ENCODE measurements around the gene DYNLT4. TPM values are rescaled to one million over a fixed set of nuclear protein-coding genes. Genes with fewer than 3 reads are reported as not detected.
A peak's percentile ranks its signal among the peaks of the same experiment; 100 is the strongest.

Gene DYNLT4
- total and polyA plus RNA-seq, 2 donors, result 0.09 TPM

- Histone ChIP-seq H3K9me3 (ENCODE audit: control insufficient read depth in 2 of 2, insufficient read depth in 1 of 2, low read length in 1 of 2) (no peaks in the 10 kb centered on the region), H3K36me3 (ENCODE audit: control insufficient read depth in 2 of 2, insufficient read depth in 2 of 2, low read length in 1 of 2) (no peaks in the 10 kb centered on the region), H3K27ac (ENCODE audit: low read depth in 1 of 2, low read length in 1 of 2) (no peak overlapping the region), H3K27me3 (ENCODE audit: control insufficient read depth in 2 of 2, insufficient read depth in 1 of 2, low read length in 1 of 2) (no peaks in the 10 kb centered on the region), H3K4me3 (ENCODE audit: low read length in 2 of 2) (no peak overlapping the region), H3K4me1 (ENCODE audit: control insufficient read depth in 2 of 2, insufficient read depth in 2 of 2, low read length in 2 of 2) (peaks cover 3 to 26% of the 10 kb centered on the region in 2 donors)
- DNase-seq (ENCODE audit: low read depth in 6 of 9, low spot score in 9 of 9), result no peak
- WGBS, result 98% methylated on average over 15 of the region's 15 CpGs
These were observed 15.9 kb upstream of the DYNLT4 start for GRCh38 chr1:44822981-44823451.

- WGBS, result 97% methylated on average over 6 of the region's 6 CpGs
- DNase-seq (ENCODE audit: low read depth in 6 of 9, low spot score in 9 of 9), result no peak
- peaks cover 3 to 26% of the 10 kb centered on the region in 2 donors for H3K4me1 ChIP-seq (ENCODE audit: control insufficient read depth in 2 of 2, insufficient read depth in 2 of 2, low read length in 2 of 2)
- H3K36me3 ChIP-seq (ENCODE audit: control insufficient read depth in 2 of 2, insufficient read depth in 2 of 2, low read length in 1 of 2), result no peaks in the 10 kb centered on the region
- no peak overlapping the region for H3K27ac ChIP-seq (ENCODE audit: low read depth in 1 of 2, low read length in 1 of 2)
- no peaks in the 10 kb centered on the region for H3K9me3 ChIP-seq (ENCODE audit: control insufficient read depth in 2 of 2, insufficient read depth in 1 of 2, low read length in 1 of 2)
- H3K4me3 ChIP-seq (ENCODE audit: low read length in 2 of 2), result no peak overlapping the region
- H3K27me3 ChIP-seq (ENCODE audit: control insufficient read depth in 2 of 2, insufficient read depth in 1 of 2, low read length in 1 of 2), result no peaks in the 10 kb centered on the region
These were observed 15.1 kb upstream of the DYNLT4 start for GRCh38 chr1:44822131-44822701.

- Histone ChIP-seq H3K36me3 (ENCODE audit: control insufficient read depth in 2 of 2, insufficient read depth in 2 of 2, low read length in 1 of 2) (no peaks in the 10 kb centered on the region), H3K9me3 (ENCODE audit: control insufficient read depth in 2 of 2, insufficient read depth in 1 of 2, low read length in 1 of 2) (no peaks in the 10 kb centered on the region), H3K27me3 (ENCODE audit: control insufficient read depth in 2 of 2, insufficient read depth in 1 of 2, low read length in 1 of 2) (no peaks in the 10 kb centered on the region), H3K27ac (ENCODE audit: low read depth in 1 of 2, low read length in 1 of 2) (no peak overlapping the region), H3K4me3 (ENCODE audit: low read length in 2 of 2) (no peak overlapping the region), H3K4me1 (ENCODE audit: control insufficient read depth in 2 of 2, insufficient read depth in 2 of 2, low read length in 2 of 2) (peaks cover 3 to 19% of the 10 kb centered on the region in 2 donors)
- WGBS, result 97% methylated on average over 9 of the region's 9 CpGs
- DNase-seq (ENCODE audit: low read depth in 6 of 9, low spot score in 9 of 9), result no peak
These were observed 14.1 kb upstream of the DYNLT4 start for GRCh38 chr1:44821240-44821715.

- H3K27ac ChIP-seq (ENCODE audit: low read depth in 1 of 2, low read length in 1 of 2), result peak overlapping the region; percentile 96 to 99
- peaks cover 3 to 19% of the 10 kb centered on the region in 2 donors for H3K4me1 ChIP-seq (ENCODE audit: control insufficient read depth in 2 of 2, insufficient read depth in 2 of 2, low read length in 2 of 2)
- H3K27me3 ChIP-seq (ENCODE audit: control insufficient read depth in 2 of 2, insufficient read depth in 1 of 2, low read length in 1 of 2), result no peaks in the 10 kb centered on the region
- 30% methylated on average over 25 of the region's 25 CpGs for WGBS
- H3K9me3 ChIP-seq (ENCODE audit: control insufficient read depth in 2 of 2, insufficient read depth in 1 of 2, low read length in 1 of 2), result no peaks in the 10 kb centered on the region
- no peaks in the 10 kb centered on the region for H3K36me3 ChIP-seq (ENCODE audit: control insufficient read depth in 2 of 2, insufficient read depth in 2 of 2, low read length in 1 of 2)
- DNase-seq (ENCODE audit: low read depth in 6 of 9, low spot score in 9 of 9), result no peak
- H3K4me3 ChIP-seq (ENCODE audit: low read length in 2 of 2), result peak overlapping the region; percentile 71 to 83
These were observed 13.4 kb upstream of the DYNLT4 start for GRCh38 chr1:44820328-44821239.

GRCh38 chr1:44819608-44820327 is 12.6 kb upstream of the DYNLT4 start:
- peak; percentile 67 to 92 (median 86) for DNase-seq (ENCODE audit: low read depth in 6 of 9, low spot score in 9 of 9)
- H3K9me3 ChIP-seq (ENCODE audit: control insufficient read depth in 2 of 2, insufficient read depth in 1 of 2, low read length in 1 of 2), result no peaks in the 10 kb centered on the region
- under 1% methylated on average over 33 of the region's 33 CpGs for WGBS
- peak overlapping the region; percentile 96 to 99 for H3K27ac ChIP-seq (ENCODE audit: low read depth in 1 of 2, low read length in 1 of 2)
- H3K27me3 ChIP-seq (ENCODE audit: control insufficient read depth in 2 of 2, insufficient read depth in 1 of 2, low read length in 1 of 2), result no peaks in the 10 kb centered on the region
- peaks cover 3 to 22% of the 10 kb centered on the region in 2 donors for H3K4me1 ChIP-seq (ENCODE audit: control insufficient read depth in 2 of 2, insufficient read depth in 2 of 2, low read length in 2 of 2)
- no peaks in the 10 kb centered on the region for H3K36me3 ChIP-seq (ENCODE audit: control insufficient read depth in 2 of 2, insufficient read depth in 2 of 2, low read length in 1 of 2)
- H3K4me3 ChIP-seq (ENCODE audit: low read length in 2 of 2), result peak overlapping the region; percentile 71 to 83

- Histone ChIP-seq H3K4me1 (ENCODE audit: control insufficient read depth in 2 of 2, insufficient read depth in 2 of 2, low read length in 2 of 2) (peaks cover 4 to 27% of the 10 kb centered on the region in 2 donors), H3K36me3 (ENCODE audit: control insufficient read depth in 2 of 2, insufficient read depth in 2 of 2, low read length in 1 of 2) (no peaks in the 10 kb centered on the region), H3K27me3 (ENCODE audit: control insufficient read depth in 2 of 2, insufficient read depth in 1 of 2, low read length in 1 of 2) (no peaks in the 10 kb centered on the region), H3K9me3 (ENCODE audit: control insufficient read depth in 2 of 2, insufficient read depth in 1 of 2, low read length in 1 of 2) (no peaks in the 10 kb centered on the region), H3K27ac (ENCODE audit: low read depth in 1 of 2, low read length in 1 of 2) (peak overlapping the region; percentile 96 to 99), H3K4me3 (ENCODE audit: low read length in 2 of 2) (peak overlapping the region; percentile 71 to 83)
- DNase-seq (ENCODE audit: low read depth in 6 of 9, low spot score in 9 of 9), result no peak
- WGBS, result 1% methylated on average over 13 of the region's 13 CpGs
These were observed 12.1 kb upstream of the DYNLT4 start for GRCh38 chr1:44819196-44819607.

- no peak for DNase-seq (ENCODE audit: low read depth in 6 of 9, low spot score in 9 of 9)
- 98% methylated on average over 11 of the region's 11 CpGs for WGBS
- no peaks in the 10 kb centered on the region for H3K36me3 ChIP-seq (ENCODE audit: control insufficient read depth in 2 of 2, insufficient read depth in 2 of 2, low read length in 1 of 2)
- H3K27me3 ChIP-seq (ENCODE audit: control insufficient read depth in 2 of 2, insufficient read depth in 1 of 2, low read length in 1 of 2), result no peaks in the 10 kb centered on the region
- H3K4me1 ChIP-seq (ENCODE audit: control insufficient read depth in 2 of 2, insufficient read depth in 2 of 2, low read length in 2 of 2), result peaks cover 10 to 35% of the 10 kb centered on the region in 2 donors
- H3K4me3 ChIP-seq (ENCODE audit: low read length in 2 of 2), result no peak overlapping the region
- H3K27ac ChIP-seq (ENCODE audit: low read depth in 1 of 2, low read length in 1 of 2), result no peak overlapping the region
- no peaks in the 10 kb centered on the region for H3K9me3 ChIP-seq (ENCODE audit: control insufficient read depth in 2 of 2, insufficient read depth in 1 of 2, low read length in 1 of 2)
These were observed 10.8 kb upstream of the DYNLT4 start for GRCh38 chr1:44817771-44818495.

GRCh38 chr1:44817307-44817706 is 10.2 kb upstream of the DYNLT4 start:
- Histone ChIP-seq H3K27ac (ENCODE audit: low read depth in 1 of 2, low read length in 1 of 2) (no peak overlapping the region), H3K9me3 (ENCODE audit: control insufficient read depth in 2 of 2, insufficient read depth in 1 of 2, low read length in 1 of 2) (no peaks in the 10 kb centered on the region), H3K27me3 (ENCODE audit: control insufficient read depth in 2 of 2, insufficient read depth in 1 of 2, low read length in 1 of 2) (no peaks in the 10 kb centered on the region), H3K4me3 (ENCODE audit: low read length in 2 of 2) (no peak overlapping the region), H3K4me1 (ENCODE audit: control insufficient read depth in 2 of 2, insufficient read depth in 2 of 2, low read length in 2 of 2) (peaks cover 10 to 41% of the 10 kb centered on the region in 2 donors), H3K36me3 (ENCODE audit: control insufficient read depth in 2 of 2, insufficient read depth in 2 of 2, low read length in 1 of 2) (no peaks in the 10 kb centered on the region)
- WGBS, result 91% methylated on average over 2 of the region's 2 CpGs
- DNase-seq (ENCODE audit: low read depth in 6 of 9, low spot score in 9 of 9), result no peak
